ENCODE measurements around the gene FIGLA. TPM values are rescaled to one million over a fixed set of nuclear protein-coding genes. Genes with fewer than 3 reads are reported as not detected.

Gene FIGLA, protein sequence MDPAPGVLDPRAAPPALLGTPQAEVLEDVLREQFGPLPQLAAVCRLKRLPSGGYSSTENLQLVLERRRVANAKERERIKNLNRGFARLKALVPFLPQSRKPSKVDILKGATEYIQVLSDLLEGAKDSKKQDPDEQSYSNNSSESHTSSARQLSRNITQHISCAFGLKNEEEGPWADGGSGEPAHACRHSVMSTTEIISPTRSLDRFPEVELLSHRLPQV
- not detected in 5 replicates for total RNA-seq (2022; extraction: Qiagen RNA extraction; ENCODE audit: low read depth)

DNA sequence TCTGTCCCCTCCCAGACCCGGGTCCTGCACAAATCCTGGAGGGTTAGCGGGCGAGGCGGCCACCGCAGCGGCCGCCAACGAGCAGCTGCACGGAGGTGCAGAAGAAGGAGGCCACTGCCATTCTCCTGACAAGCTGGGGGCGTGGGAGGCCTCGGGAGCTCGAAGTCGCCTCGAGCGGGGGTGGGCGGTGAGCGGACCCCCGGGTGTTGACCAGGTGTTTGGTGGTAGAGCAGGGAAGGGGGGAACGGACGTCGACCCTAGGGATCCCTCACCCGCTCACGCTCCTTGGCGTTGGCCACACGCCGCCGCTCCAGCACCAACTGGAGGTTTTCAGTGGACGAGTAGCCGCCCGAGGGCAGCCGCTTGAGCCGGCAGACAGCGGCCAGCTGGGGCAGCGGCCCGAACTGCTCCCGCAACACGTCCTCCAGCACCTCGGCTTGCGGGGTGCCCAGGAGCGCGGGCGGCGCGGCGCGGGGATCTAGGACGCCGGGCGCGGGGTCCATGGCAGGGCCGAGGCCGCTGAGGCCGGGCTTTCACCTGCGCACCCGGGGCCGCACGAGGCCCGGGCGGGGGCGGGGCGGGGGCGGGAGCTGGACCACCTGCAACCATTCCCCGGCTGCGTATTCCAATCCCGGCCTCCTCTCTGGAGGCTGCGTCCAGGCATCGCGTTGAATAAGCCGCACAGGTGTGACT is at the start of gene FIGLA:
TSS of gene FIGLA (minus strand) at position 508 of the 693 bp plus-strand sequence. CDS start at position 503, 5 bp downstream.

DNA sequence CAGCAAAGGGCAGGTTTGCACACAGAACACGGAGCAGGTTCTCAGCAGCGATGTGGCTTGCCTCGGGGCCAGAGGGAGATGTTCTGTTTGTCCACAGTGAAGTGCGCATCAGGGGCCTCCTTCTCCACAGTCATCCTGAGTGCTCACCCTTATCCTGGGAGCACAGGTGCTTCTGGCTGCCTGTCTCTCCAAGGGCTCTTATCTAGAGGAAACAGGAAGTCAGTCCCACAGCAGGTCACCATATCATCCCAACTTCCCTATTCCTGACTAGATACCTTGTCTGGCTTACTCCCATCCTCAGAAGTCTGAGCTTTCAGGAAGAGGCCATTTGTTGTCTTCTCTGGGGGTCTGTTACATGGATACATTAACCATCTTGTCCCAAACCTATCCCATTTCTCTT is 45.2 kb upstream of the FIGLA start, which contains the start of gene CD207:
TSS of gene CD207 (minus strand) at position 174 of the 400 bp plus-strand sequence. CDS start at position 134, 40 bp downstream.

DNA sequence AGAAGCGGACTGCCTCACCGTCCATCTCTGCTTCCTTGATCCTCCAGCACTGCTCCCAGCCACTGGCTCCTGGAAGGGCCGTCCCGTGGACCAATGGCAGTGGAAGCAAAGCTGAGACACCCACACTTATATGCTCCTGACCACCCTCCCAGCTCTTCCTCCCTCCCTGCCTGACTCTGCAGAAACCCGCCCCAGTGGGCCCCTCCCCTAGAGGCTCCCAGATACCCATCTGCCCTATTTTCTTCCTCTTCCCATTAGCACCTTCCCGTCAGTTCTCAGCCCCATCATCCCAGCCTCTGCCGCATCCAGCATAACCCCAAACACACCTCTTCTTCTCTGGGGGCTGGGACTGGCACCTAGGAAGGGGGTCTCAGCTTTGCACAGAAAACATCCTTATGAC is 30.1 kb upstream of the FIGLA start, which contains the start of gene CLEC4F:
TSS of gene CLEC4F (minus strand) at position 101 of the 400 bp plus-strand sequence. CDS start at position 25, 76 bp downstream.

DNA sequence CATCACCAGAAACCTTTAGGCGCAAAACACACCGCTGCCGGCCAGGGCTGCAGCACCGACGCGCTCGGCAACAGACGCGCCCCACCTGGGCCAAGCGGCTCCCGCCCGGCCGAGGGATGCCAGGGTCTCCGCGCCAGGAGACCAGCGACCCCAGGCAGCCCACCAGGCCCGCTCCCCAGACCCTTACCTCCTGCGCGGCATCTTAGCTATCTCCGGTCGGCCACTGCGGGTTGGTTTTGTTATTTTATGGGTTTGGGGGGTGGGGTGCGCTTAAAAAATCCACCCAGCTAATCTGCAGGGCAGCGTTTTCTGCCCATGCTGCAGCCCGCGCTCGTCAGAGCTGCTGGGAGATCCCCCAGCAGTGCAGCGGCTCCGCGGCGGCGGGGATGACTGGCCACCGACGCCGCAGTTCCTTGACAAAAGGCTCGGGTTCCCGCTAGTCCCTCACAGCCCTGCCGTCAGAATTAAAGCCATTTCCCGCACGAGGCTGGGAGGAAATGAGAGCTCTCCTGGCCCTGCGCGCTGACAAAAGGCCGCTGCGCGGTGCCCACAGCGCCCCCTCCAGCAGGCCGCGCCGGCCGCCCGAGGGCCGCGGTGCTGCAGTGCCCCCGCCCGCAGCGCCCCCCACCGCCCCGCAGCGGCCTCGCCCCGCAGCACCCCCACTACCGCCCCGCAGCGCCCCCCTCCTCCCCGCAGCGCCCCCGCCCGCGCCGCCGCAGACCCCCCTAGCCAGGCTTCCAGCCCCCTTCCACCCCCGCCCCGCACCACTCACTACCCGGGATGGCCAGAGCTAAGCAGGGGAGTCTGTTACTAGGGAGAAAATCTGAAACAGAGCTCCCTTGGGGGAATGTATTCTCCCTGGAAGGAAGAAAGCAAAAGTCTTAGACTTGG is 22.5 kb downstream of the FIGLA start, which contains the start of gene ADD2:
TSS of gene ADD2 (minus strand) at position 502 of the 891 bp plus-strand sequence. CDS start 61,792 bp downstream, outside the sequence.

Other genes starting within 250 kb of the FIGLA start
- gene TGFA, start 236.8 kb downstream of the FIGLA start, total RNA-seq (2022; extraction: Qiagen RNA extraction; ENCODE audit: low read depth), result 7.4 to 9.5 TPM (median 8.6 TPM) in 5 replicates
- 23.1 to 29.2 TPM (median 25.3 TPM) in 5 replicates for gene ADD2, start 22.4 kb downstream of the FIGLA start, total RNA-seq (2022; extraction: Qiagen RNA extraction; ENCODE audit: low read depth)
- gene CLEC4F, start 30.0 kb upstream of the FIGLA start, total RNA-seq (2022; extraction: Qiagen RNA extraction; ENCODE audit: low read depth), result not detected in 5 replicates
- not detected in 5 replicates for gene CD207, start 45.2 kb upstream of the FIGLA start, total RNA-seq (2022; extraction: Qiagen RNA extraction; ENCODE audit: low read depth)
- gene VAX2, start 109.9 kb upstream of the FIGLA start, total RNA-seq (2022; extraction: Qiagen RNA extraction; ENCODE audit: low read depth), result 3.1 to 5.6 TPM (median 4.6 TPM) in 5 replicates
- 1.6 to 3.8 TPM (median 1.8 TPM) in 5 replicates for gene ATP6V1B1, start 145.3 kb upstream of the FIGLA start, total RNA-seq (2022; extraction: Qiagen RNA extraction; ENCODE audit: low read depth)
- 0.06 to 0.34 TPM (median 0.07 TPM) in 3 of 5 replicates, not detected in the others for gene ANKRD53, start 188.0 kb upstream of the FIGLA start, total RNA-seq (2022; extraction: Qiagen RNA extraction; ENCODE audit: low read depth)
- gene TEX261, start 204.2 kb upstream of the FIGLA start, total RNA-seq (2022; extraction: Qiagen RNA extraction; ENCODE audit: low read depth), result 82.7 to 91.3 TPM (median 87.3 TPM) in 5 replicates

Measured in A549 treated with DMSO at 1 μM for 4 hours (cell line).